CD4-positive, alpha-beta T cell (primary cell): Measurements from ENCODE around the gene TRPV2. TPM values are rescaled to one million over a fixed set of nuclear protein-coding genes. Genes with fewer than 3 reads are reported as not detected.

ENCODE experiments used
- ATAC-seq: fragments of 200-7000 bp; cut with Tn5 transposase; one replicate; pipeline ENCODE4 v1.10.0; 2022; ENCODE audit warnings: mild to moderate bottlenecking; ENCODE audit not compliant: poor library complexity
- CTCF ChIA-PET: fragments of 350-600 bp; sonication (Branson Sonifier 250); formaldehyde crosslinking; loops from one replicate; lab custom pipeline; 2021; ENCODE audit warnings: antibody characterized with exemption, inconsistent platforms; lab: Charles Lee
- POLR2A ChIA-PET: fragments of 350-600 bp; sonication (Branson Sonifier 250); formaldehyde crosslinking; loops from one replicate; lab custom pipeline; 2021; ENCODE audit warnings: antibody characterized with exemption, inconsistent platforms; lab: Charles Lee
- DNase-seq, 14 experiments: peaks; one replicate each; pipeline ENCODE4 v3.0.0-alpha.2; 2013 to 2020; ENCODE audit warnings: mixed read lengths in 2 of 14
- H3K27ac ChIP-seq, 2 donors: one replicate each; pipeline versions ENCODE4 v1.5.1 to v1.7.0; 2013; ENCODE audit warnings: low read length in 2 of 2, low read depth in 1 of 2, mild to moderate bottlenecking in 1 of 2
- H3K27me3 ChIP-seq, 2 experiments: 1 replicate in 1 of 2; 2 replicates in 1 of 2; pipeline versions ENCODE4 v1.6.1 to v1.7.0; 2013; ENCODE audit warnings: low read length in 2 of 2, control low read depth in 1 of 2, mild to moderate bottlenecking in 1 of 2, moderate library complexity in 1 of 2; ENCODE audit not compliant: insufficient read depth in 2 of 2, control insufficient read depth in 1 of 2
- H3K36me3 ChIP-seq: one replicate; pipeline ENCODE4 v1.6.1; 2013; ENCODE audit warnings: low read length, control low read depth; ENCODE audit not compliant: insufficient read depth
- H3K4me1 ChIP-seq: one replicate; pipeline ENCODE4 v1.6.1; 2013; ENCODE audit warnings: low read length, control low read depth; ENCODE audit not compliant: insufficient read depth
- H3K4me3 ChIP-seq: one replicate; pipeline ENCODE4 v1.5.1; 2013; ENCODE audit warnings: mild to moderate bottlenecking, low read length, moderate library complexity
- H3K9me3 ChIP-seq, 2 experiments: 1 replicate in 1 of 2; 2 replicates in 1 of 2; pipeline versions ENCODE4 v1.6.1 to v1.7.0; 2013; ENCODE audit warnings: low read length in 2 of 2, mild to moderate bottlenecking in 2 of 2, control low read depth in 1 of 2, moderate library complexity in 1 of 2; ENCODE audit not compliant: control insufficient read depth in 1 of 2, insufficient read depth in 1 of 2
- H3K27ac Mint-ChIP-seq: one replicate; pipeline ENCODE4 v1.8.0; 2020; ENCODE audit warnings: mixed read lengths
- H3K27me3 Mint-ChIP-seq: one replicate; pipeline ENCODE4 v1.8.0; 2021; ENCODE audit warnings: mixed read lengths
- H3K36me3 Mint-ChIP-seq: one replicate; pipeline ENCODE4 v1.8.0; 2021; ENCODE audit warnings: low read depth, mixed read lengths
- H3K4me1 Mint-ChIP-seq: one replicate; pipeline ENCODE4 v1.8.0; 2021; ENCODE audit warnings: low read depth, mixed read lengths
- H3K4me3 Mint-ChIP-seq: one replicate; pipeline ENCODE4 v1.8.0; 2020; ENCODE audit warnings: mild to moderate bottlenecking, mixed read lengths
- H3K9me3 Mint-ChIP-seq: one replicate; pipeline ENCODE4 v1.8.0; 2020; ENCODE audit warnings: mixed read lengths
- CTCF ChIP-seq: fragments of 200-600 bp; IDR thresholded peaks from one replicate; pipeline ENCODE4 v1.8.0; 2022; ENCODE audit warnings: antibody characterized with exemption, mild to moderate bottlenecking
- intact Hi-C, 2 experiments: fragments of 100-400 bp; cut with DNase I in 1 of 2; cut with micrococcal nuclease in 1 of 2; formaldehyde crosslinking; loops; one replicate each; pipeline versions ENCODE4 v1.15.1 to v1.9.0; 2023 to 2025; cut with DNase I, micrococcal nuclease
- total RNA-seq, 174 experiments: library from RNA in 2 of 174; stranded (reverse) in 2 of 174; gene quantifications; one replicate each; pipeline ENCODE4 v1.2.3 and lab custom pipeline; 2021 to 2026

TRPV2 gene
- total RNA-seq, 2 experiments from 2014 or later = 42.8 to 45.2 TPM

- TF ChIP-seq CTCF = no peak
- intact Hi-C loops = loop anchor here (1.0 to 2.0 kb wide), 3 partner anchors 28 to 58 kb away; partner anchors contain the start of gene CENPV (in 1 of the 2)
- Mint-ChIP-seq H3K27ac (peak within 1 kb of the TSS; percentile 97), H3K27me3 (peaks cover 4% of the 10 kb centered on the region), H3K4me3 (peak within 1 kb of the TSS; percentile 91), H3K4me1 (peaks cover 46% of the 10 kb centered on the region), H3K36me3 (peaks cover 43% of the 10 kb centered on the region), H3K9me3 (no peaks in the 10 kb centered on the region)
- peaks cover 19% of the 10 kb centered on the region for H3K36me3 ChIP-seq
- DNase-seq (peak; percentile 89 to 99 (median 92)), ATAC-seq (peak; percentile 95)
- peak within 1 kb of the TSS; percentile 87 for H3K4me3 ChIP-seq
- POLR2A ChIA-PET = interaction anchor here (0.6 to 2.6 kb wide), 29 partner anchors 10 to 484 kb away, joined by 3 to 56 read pairs (median 4); partner anchors contain the start of genes CENPV, LRRC75A, NCOR1 and TRPV2
- CTCF ChIA-PET = interaction anchor here (0.6 to 1.5 kb wide), 4 partner anchors 17 to 35 kb away, joined by 3 to 5 read pairs (median 4); partner anchors contain the start of genes CENPV and TRPV2
- H3K4me1 ChIP-seq = peaks cover 33% of the 10 kb centered on the region
- peak within 1 kb of the TSS; percentile 94 to 100 for H3K27ac ChIP-seq
- H3K27me3 ChIP-seq = no peaks in the 10 kb centered on the region
- H3K9me3 ChIP-seq = no peaks in the 10 kb centered on the region
These were observed 34.5 kb upstream of the TRPV2 start, which contains the start of gene UBB for GRCh38 chr17:16380640-16381495. TSS of gene UBB (plus strand) at chr17:16381091. CDS start at chr17:16381908, 817 bp downstream.

- peaks cover 43% of the 10 kb centered on the region for H3K36me3 Mint-ChIP-seq
- POLR2A ChIA-PET = interaction anchor here (0.5 to 2.6 kb wide), 20 partner anchors 11 to 203 kb away, joined by 3 to 56 read pairs (median 5); partner anchors contain the start of genes CENPV, LRRC75A, NCOR1 and TRPV2
- peaks cover 46% of the 10 kb centered on the region for H3K4me1 Mint-ChIP-seq
- CTCF ChIA-PET = interaction anchor here (1.2 to 1.5 kb wide), 2 partner anchors 18 to 35 kb away, joined by 5 read pairs; partner anchors contain the start of gene TRPV2
- Histone ChIP-seq H3K4me1 (peaks cover 39% of the 10 kb centered on the region), H3K4me3 (peak overlapping the region; percentile 87), H3K9me3 (no peaks in the 10 kb centered on the region), H3K27ac (peak overlapping the region; percentile 94 to 100), H3K27me3 (no peaks in the 10 kb centered on the region), H3K36me3 (peaks cover 19% of the 10 kb centered on the region)
- H3K9me3 Mint-ChIP-seq = no peaks in the 10 kb centered on the region
- peak overlapping the region; percentile 97 for H3K27ac Mint-ChIP-seq
- peak overlapping the region; percentile 91 for H3K4me3 Mint-ChIP-seq
- ATAC-seq (peak; percentile 14), DNase-seq (peak in 3 of 14 experiments; percentile 9 to 76 (median 74))
- peaks cover 4% of the 10 kb centered on the region for H3K27me3 Mint-ChIP-seq
- TF ChIP-seq CTCF = no peak
- intact Hi-C loops = loop anchor here (1.0 to 2.0 kb wide), 3 partner anchors 29 to 57 kb away; partner anchors contain the start of gene CENPV (in 1 of the 2)
These were observed 33.9 kb upstream of the TRPV2 start for GRCh38 chr17:16381496-16381820.

GRCh38 chr17:16383216-16383615 is 32.2 kb upstream of the TRPV2 start:
- H3K4me1 Mint-ChIP-seq = peaks cover 58% of the 10 kb centered on the region
- Histone ChIP-seq H3K4me1 (peaks cover 50% of the 10 kb centered on the region), H3K36me3 (peaks cover 19% of the 10 kb centered on the region), H3K9me3 (no peaks in the 10 kb centered on the region), H3K27ac (no peak overlapping the region), H3K4me3 (no peak overlapping the region), H3K27me3 (no peaks in the 10 kb centered on the region)
- H3K27me3 Mint-ChIP-seq = peaks cover 4% of the 10 kb centered on the region
- peak overlapping the region; percentile 75 for H3K4me3 Mint-ChIP-seq
- intact Hi-C loops = no loop called here
- peak overlapping the region; percentile 97 for H3K27ac Mint-ChIP-seq
- DNase-seq (no peak), ATAC-seq (no peak)
- no peaks in the 10 kb centered on the region for H3K9me3 Mint-ChIP-seq
- CTCF ChIA-PET = interaction anchor here (1.0 to 1.6 kb wide), 2 partner anchors 19 to 20 kb away, joined by 3 to 4 read pairs; no protein-coding TSS in a partner anchor
- TF ChIP-seq CTCF = no peak
- POLR2A ChIA-PET = interaction anchor here (1.2 kb wide), 1 partner anchor 32 kb away, joined by 9 read pairs; the partner anchor contains the start of gene TRPV2
- H3K36me3 Mint-ChIP-seq = peaks cover 43% of the 10 kb centered on the region
